CD4-positive, alpha-beta memory T cell (primary cell): Measurements from ENCODE around the gene CDC40. TPM values are rescaled to one million over a fixed set of nuclear protein-coding genes. Genes with fewer than 3 reads are reported as not detected.
A peak's percentile ranks its signal among the peaks of the same experiment; 100 is the strongest.

Experiments
- CTCF ChIA-PET: fragments of 350-600 bp; sonication (Branson Sonifier 250); formaldehyde crosslinking; loops from one replicate; lab custom pipeline; 2021; ENCODE audit warnings: inconsistent platforms; ENCODE audit not compliant: partially characterized antibody; lab: Charles Lee
- POLR2A ChIA-PET: fragments of 350-600 bp; sonication (Branson Sonifier 250); formaldehyde crosslinking; loops from one replicate; lab custom pipeline; 2021; ENCODE audit not compliant: partially characterized antibody; lab: Charles Lee
- DNase-seq, 5 donors: peaks; one replicate each; pipeline versions ENCODE4 v3.0.0 to v3.0.0-alpha.2; 2020 to 2022; ENCODE audit warnings: mixed read lengths in 1 of 5
- H3K27ac ChIP-seq: one replicate; pipeline ENCODE4 v1.7.0; 2013; ENCODE audit warnings: low read depth, low read length
- H3K27me3 ChIP-seq: 2 replicates; pipeline ENCODE4 v1.7.0; 2013; ENCODE audit warnings: mild to moderate bottlenecking, low read length, moderate library complexity; ENCODE audit not compliant: insufficient read depth
- H3K36me3 ChIP-seq: 2 replicates; pipeline ENCODE4 v1.7.0; 2013; ENCODE audit warnings: mild to moderate bottlenecking, low read length, moderate library complexity; ENCODE audit not compliant: insufficient read depth
- H3K4me1 ChIP-seq: 2 replicates; pipeline ENCODE4 v1.7.0; 2013; ENCODE audit warnings: mild to moderate bottlenecking, low read length, moderate library complexity; ENCODE audit not compliant: insufficient read depth
- H3K4me3 ChIP-seq, 2 donors: one replicate each; pipeline ENCODE4 v1.7.0; 2013; ENCODE audit warnings: low read length in 2 of 2, mild to moderate bottlenecking in 1 of 2
- H3K9me3 ChIP-seq, 2 donors: one replicate each; pipeline ENCODE4 v1.7.0; 2013; ENCODE audit warnings: low read length in 2 of 2, control low read depth in 1 of 2; ENCODE audit not compliant: control insufficient read depth in 1 of 2
- H3K27ac Mint-ChIP-seq, 7 donors: one replicate each; pipeline ENCODE4 v1.8.0; 2020 to 2021; ENCODE audit warnings: mixed read lengths in 7 of 7, mild to moderate bottlenecking in 6 of 7, inconsistent platforms in 3 of 7, moderate library complexity in 3 of 7
- H3K27me3 Mint-ChIP-seq, 2 donors: one replicate each; pipeline ENCODE4 v1.8.0; 2020 to 2021; ENCODE audit warnings: mixed read lengths in 2 of 2
- H3K36me3 Mint-ChIP-seq, 2 donors: one replicate each; pipeline ENCODE4 v1.8.0; 2020 to 2021; ENCODE audit warnings: mixed read lengths in 2 of 2, inconsistent platforms in 1 of 2, mild to moderate bottlenecking in 1 of 2
- H3K4me1 Mint-ChIP-seq, 4 donors: one replicate each; pipeline ENCODE4 v1.8.0; 2020 to 2021; ENCODE audit warnings: mixed read lengths in 4 of 4, mild to moderate bottlenecking in 1 of 4
- H3K4me3 Mint-ChIP-seq, 8 donors: one replicate each; pipeline ENCODE4 v1.8.0; 2020 to 2021; ENCODE audit warnings: mixed read lengths in 8 of 8, mild to moderate bottlenecking in 7 of 8, moderate library complexity in 6 of 8, inconsistent platforms in 3 of 8
- H3K9me3 Mint-ChIP-seq, 8 donors: one replicate each; pipeline ENCODE4 v1.8.0; 2020 to 2021; ENCODE audit warnings: mixed read lengths in 8 of 8, mild to moderate bottlenecking in 5 of 8, inconsistent platforms in 3 of 8, moderate library complexity in 1 of 8
- intact Hi-C: fragments of 100-400 bp; cut with micrococcal nuclease; formaldehyde crosslinking; loops from one replicate; pipeline ENCODE4 v1.15.1; 2023
- polyA plus RNA-seq, 2 donors: library from polyadenylated mRNA; unstranded; fragments of 300-500 nt; fragmentation: Illumina TruSeq; gene quantifications; one replicate each; pipeline ENCODE4 v1.2.3, GENCODE V29; 2021
- total RNA-seq, 2 experiments: library from RNA; stranded (reverse); gene quantifications; one replicate each; pipeline ENCODE4 v1.2.3, GENCODE V29; 2021

The CDC40 gene
- 10 to 100 TPM; 34.4 to 38.0 TPM for total RNA-seq
- polyA plus RNA-seq = 10 to 100 TPM; 20.4 to 37.4 TPM

- CTCF ChIA-PET = interaction anchor here (0.6 to 4.5 kb wide), 7 partner anchors 8 to 696 kb away, joined by 3 to 36 read pairs (median 3); no protein-coding TSS in a partner anchor
- Histone ChIP-seq H3K4me3 (peak within 1 kb of the TSS; percentile 77 to 92), H3K4me1 (peaks cover 54% of the 10 kb centered on the region)
Measured at GRCh38 chr6:110180228-110181008, at the start of gene CDC40. Gene CDC40 (plus strand): TSS chr6:110180427. CDS start chr6:110180445, 18 bp downstream.

GRCh38 chr6:110137924-110138887 is 42.0 kb upstream of the CDC40 start:
- intact Hi-C loops = no loop called here

More at GRCh38 chr6:110180228-110181008, at the start of gene CDC40:
- H3K27ac ChIP-seq = peak within 1 kb of the TSS; percentile 88
- no peaks in the 10 kb centered on the region for H3K9me3 Mint-ChIP-seq
- intact Hi-C loops = loop anchor here (1.0 to 5.0 kb wide), 9 partner anchors 140 to 1302 kb away; partner anchors contain the start of genes AK9, CD164, CDK19 and CEP57L1
- peak within 1 kb of the TSS in 2 of 7 donors; percentile 61 to 64 for H3K27ac Mint-ChIP-seq
- H3K36me3 ChIP-seq = no peaks in the 10 kb centered on the region
- H3K36me3 Mint-ChIP-seq = no peaks in the 10 kb centered on the region
- peak within 1 kb of the TSS in 3 of 8 donors; percentile 76 to 83 (median 79) for H3K4me3 Mint-ChIP-seq
- H3K27me3 Mint-ChIP-seq = peaks cover 0 to 2% of the 10 kb centered on the region in 2 donors
- peaks cover 7 to 9% (median 8%) of the 10 kb centered on the region in 4 donors for H3K4me1 Mint-ChIP-seq
- H3K27me3 ChIP-seq = no peaks in the 10 kb centered on the region
- DNase-seq = peak in 1 of 5 donors; percentile 75
- POLR2A ChIA-PET = interaction anchor here (0.7 to 3.0 kb wide), 15 partner anchors 8 to 802 kb away, joined by 3 to 14 read pairs (median 4); partner anchors contain the start of genes AK9, AMD1, CDK19 and FIG4
- no peaks in the 10 kb centered on the region for H3K9me3 ChIP-seq

DNA sequence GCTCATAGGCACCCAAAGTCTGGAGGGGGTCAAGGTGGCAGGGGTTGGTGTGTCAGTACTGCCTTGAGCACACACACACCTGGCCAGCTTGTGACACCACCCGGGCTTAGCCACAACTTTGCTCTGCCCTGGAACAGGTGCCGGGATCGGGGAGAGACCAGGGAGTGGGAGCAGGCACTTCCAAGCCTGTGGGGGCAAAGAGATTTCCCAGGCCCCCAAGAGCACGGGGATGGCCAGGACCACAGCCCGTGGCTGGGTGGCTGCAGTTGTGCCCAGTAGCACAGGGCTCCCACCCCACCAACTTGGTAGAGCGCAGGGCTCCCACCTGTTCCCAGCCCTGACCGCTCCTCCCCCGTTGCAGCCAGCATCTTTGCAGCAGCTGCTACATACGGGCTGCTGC is 41.2 kb upstream of the CDC40 start:
- H3K9me3 Mint-ChIP-seq = peaks cover 0 to 6% (median 5%) of the 10 kb centered on the region in 8 donors
- H3K4me3 Mint-ChIP-seq = no peak overlapping the region
- no peaks in the 10 kb centered on the region for H3K4me1 Mint-ChIP-seq
- H3K9me3 ChIP-seq = no peaks in the 10 kb centered on the region
- H3K4me1 ChIP-seq = no peaks in the 10 kb centered on the region
- H3K36me3 Mint-ChIP-seq = peaks cover 0 to 4% of the 10 kb centered on the region in 2 donors
- no peak overlapping the region for H3K27ac ChIP-seq
- no peak overlapping the region for H3K27ac Mint-ChIP-seq
- H3K27me3 Mint-ChIP-seq = peaks cover 19 to 22% of the 10 kb centered on the region in 2 donors
- ChIA-PET POLR2A (no interaction called here), CTCF (no interaction called here)
- DNase-seq = no peak
- H3K27me3 ChIP-seq = peaks cover 4% of the 10 kb centered on the region
- H3K36me3 ChIP-seq = no peaks in the 10 kb centered on the region
- intact Hi-C loops = no loop called here
- no peak overlapping the region for H3K4me3 ChIP-seq

More at GRCh38 chr6:110137924-110138887, 42.0 kb upstream of the CDC40 start:
- Histone ChIP-seq H3K4me3 (no peak overlapping the region), H3K27me3 (peaks cover 4% of the 10 kb centered on the region), H3K27ac (no peak overlapping the region), H3K36me3 (no peaks in the 10 kb centered on the region), H3K4me1 (no peaks in the 10 kb centered on the region), H3K9me3 (no peaks in the 10 kb centered on the region)
- ChIA-PET CTCF (no interaction called here), POLR2A (no interaction called here)
- Mint-ChIP-seq H3K9me3 (peaks cover 0 to 7% (median 5%) of the 10 kb centered on the region in 8 donors), H3K4me3 (no peak overlapping the region), H3K27ac (no peak overlapping the region), H3K36me3 (peaks cover 0 to 4% of the 10 kb centered on the region in 2 donors), H3K4me1 (no peaks in the 10 kb centered on the region), H3K27me3 (peaks cover 19 to 22% of the 10 kb centered on the region in 2 donors)
- no peak for DNase-seq

- CTCF ChIA-PET = no interaction called here
- no peak overlapping the region for H3K4me3 Mint-ChIP-seq
- intact Hi-C loops = no loop called here
- peaks cover 0 to 4% of the 10 kb centered on the region in 2 donors for H3K36me3 Mint-ChIP-seq
- DNase-seq = no peak
- H3K4me1 Mint-ChIP-seq = no peaks in the 10 kb centered on the region
- H3K9me3 ChIP-seq = no peaks in the 10 kb centered on the region
- H3K4me3 ChIP-seq = no peak overlapping the region
- POLR2A ChIA-PET = no interaction called here
- H3K36me3 ChIP-seq = no peaks in the 10 kb centered on the region
- peaks cover 12 to 16% of the 10 kb centered on the region in 2 donors for H3K27me3 Mint-ChIP-seq
- no peaks in the 10 kb centered on the region for H3K4me1 ChIP-seq
- no peak overlapping the region for H3K27ac ChIP-seq
- H3K27ac Mint-ChIP-seq = no peak overlapping the region
- peaks cover 0 to 8% (median 4%) of the 10 kb centered on the region in 8 donors for H3K9me3 Mint-ChIP-seq
- peaks cover 4% of the 10 kb centered on the region for H3K27me3 ChIP-seq
Measured at GRCh38 chr6:110140650-110141049, 39.6 kb upstream of the CDC40 start.

GRCh38 chr6:110147870-110148269 is 32.4 kb upstream of the CDC40 start:
- peaks cover 0 to 4% (median 0%) of the 10 kb centered on the region in 8 donors for H3K9me3 Mint-ChIP-seq
- Histone ChIP-seq H3K36me3 (no peaks in the 10 kb centered on the region), H3K4me1 (no peaks in the 10 kb centered on the region), H3K27ac (no peak overlapping the region), H3K9me3 (no peaks in the 10 kb centered on the region), H3K4me3 (no peak overlapping the region), H3K27me3 (no peaks in the 10 kb centered on the region)
- no peak overlapping the region for H3K4me3 Mint-ChIP-seq
- H3K36me3 Mint-ChIP-seq = no peaks in the 10 kb centered on the region
- DNase-seq = no peak
- POLR2A ChIA-PET = no interaction called here
- no peak overlapping the region for H3K27ac Mint-ChIP-seq
- H3K27me3 Mint-ChIP-seq = peaks cover 9 to 11% of the 10 kb centered on the region in 2 donors
- H3K4me1 Mint-ChIP-seq = no peaks in the 10 kb centered on the region
- intact Hi-C loops = no loop called here
- CTCF ChIA-PET = no interaction called here

DNA sequence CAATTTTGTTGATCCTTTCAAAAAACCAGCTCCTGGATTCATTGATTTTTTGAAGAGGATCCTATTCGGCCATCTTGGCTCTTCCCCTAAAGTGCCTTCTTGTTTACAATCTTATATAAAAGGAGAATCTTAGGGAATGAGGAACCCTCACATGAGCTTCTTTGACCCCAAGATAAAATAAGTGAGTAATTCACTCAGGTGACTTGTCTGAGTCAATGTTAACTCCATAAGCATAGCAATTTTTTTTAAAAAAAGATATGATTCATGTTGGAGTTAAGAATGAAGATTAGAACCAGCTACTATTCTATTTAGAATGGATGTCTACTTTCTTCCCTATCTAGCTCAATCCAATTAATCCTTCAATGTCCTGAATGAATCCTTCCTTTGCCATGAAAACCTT is 21.7 kb upstream of the CDC40 start:
- Histone ChIP-seq H3K27ac (no peak overlapping the region), H3K27me3 (peaks cover 2% of the 10 kb centered on the region), H3K36me3 (no peaks in the 10 kb centered on the region), H3K4me3 (no peak overlapping the region), H3K4me1 (no peaks in the 10 kb centered on the region), H3K9me3 (no peaks in the 10 kb centered on the region)
- CTCF ChIA-PET = no interaction called here
- no peaks in the 10 kb centered on the region for H3K4me1 Mint-ChIP-seq
- H3K27ac Mint-ChIP-seq = no peak overlapping the region
- no peak for DNase-seq
- intact Hi-C loops = no loop called here
- POLR2A ChIA-PET = no interaction called here
- no peaks in the 10 kb centered on the region for H3K36me3 Mint-ChIP-seq
- H3K4me3 Mint-ChIP-seq = no peak overlapping the region
- peaks cover 15 to 20% of the 10 kb centered on the region in 2 donors for H3K27me3 Mint-ChIP-seq
- peaks cover 0 to 6% (median 3%) of the 10 kb centered on the region in 8 donors for H3K9me3 Mint-ChIP-seq
